C4-2B (cell line): ENCODE data around the gene ECHS1.

ENCODE experiments used
- H3K27ac ChIP-seq: fragments of 450-650 bp; 2 replicates; pipeline ENCODE4 v1.5.1; 2017
- ZFX ChIP-seq: fragments of 450-650 bp; IDR thresholded peaks from 2 replicates; pipeline ENCODE4 v1.6.1; 2017
- TF ChIP-seq, protein P1 (sequence below): fragments of 450-650 bp; conservative IDR thresholded peaks from 2 replicates; pipeline ENCODE4 v1.5.1; 2017; ENCODE audit warnings: mild to moderate bottlenecking

The ECHS1 gene

GRCh38 chr10:133403784-133404183 is 30.6 kb upstream of the ECHS1 start:
- TF ChIP-seq, protein P1, sequence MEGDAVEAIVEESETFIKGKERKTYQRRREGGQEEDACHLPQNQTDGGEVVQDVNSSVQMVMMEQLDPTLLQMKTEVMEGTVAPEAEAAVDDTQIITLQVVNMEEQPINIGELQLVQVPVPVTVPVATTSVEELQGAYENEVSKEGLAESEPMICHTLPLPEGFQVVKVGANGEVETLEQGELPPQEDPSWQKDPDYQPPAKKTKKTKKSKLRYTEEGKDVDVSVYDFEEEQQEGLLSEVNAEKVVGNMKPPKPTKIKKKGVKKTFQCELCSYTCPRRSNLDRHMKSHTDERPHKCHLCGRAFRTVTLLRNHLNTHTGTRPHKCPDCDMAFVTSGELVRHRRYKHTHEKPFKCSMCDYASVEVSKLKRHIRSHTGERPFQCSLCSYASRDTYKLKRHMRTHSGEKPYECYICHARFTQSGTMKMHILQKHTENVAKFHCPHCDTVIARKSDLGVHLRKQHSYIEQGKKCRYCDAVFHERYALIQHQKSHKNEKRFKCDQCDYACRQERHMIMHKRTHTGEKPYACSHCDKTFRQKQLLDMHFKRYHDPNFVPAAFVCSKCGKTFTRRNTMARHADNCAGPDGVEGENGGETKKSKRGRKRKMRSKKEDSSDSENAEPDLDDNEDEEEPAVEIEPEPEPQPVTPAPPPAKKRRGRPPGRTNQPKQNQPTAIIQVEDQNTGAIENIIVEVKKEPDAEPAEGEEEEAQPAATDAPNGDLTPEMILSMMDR: no peak
- TF ChIP-seq ZFX: no peak
- H3K27ac ChIP-seq: no peak overlapping the region

- no peak overlapping the region for H3K27ac ChIP-seq
- no peak for TF ChIP-seq ZFX
- TF ChIP-seq, protein P1: no peak
Observed at GRCh38 chr10:133403359-133403758, 30.2 kb upstream of the ECHS1 start.

- H3K27ac ChIP-seq: no peak overlapping the region
- TF ChIP-seq ZFX: no peak
- TF ChIP-seq, protein P1: no peak
Observed at GRCh38 chr10:133401981-133402725, 29.0 kb upstream of the ECHS1 start.

DNA sequence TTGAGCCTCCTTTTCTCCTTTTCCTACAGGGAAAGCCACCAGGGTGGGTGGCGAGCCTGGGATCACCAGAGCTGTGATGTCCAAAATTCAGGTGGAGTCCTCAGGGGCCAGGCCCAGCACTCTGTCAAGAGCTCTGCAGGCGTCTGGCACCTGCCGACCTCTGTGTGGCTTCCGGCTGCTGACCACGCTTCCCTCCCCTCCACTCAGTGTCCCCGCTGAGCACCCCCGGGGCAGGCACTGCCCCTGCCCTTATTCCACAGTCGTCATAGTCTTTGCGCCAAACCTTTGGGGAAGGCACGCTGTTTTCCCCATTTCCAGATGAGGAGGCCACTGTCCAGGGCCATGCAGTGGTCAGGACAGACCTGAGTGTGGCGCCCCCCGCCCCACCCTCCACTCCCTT is 28.3 kb upstream of the ECHS1 start:
- H3K27ac ChIP-seq: no peak overlapping the region
- TF ChIP-seq ZFX: no peak
- TF ChIP-seq, protein P1: no peak

- no peak overlapping the region for H3K27ac ChIP-seq
- no peak for TF ChIP-seq ZFX
- TF ChIP-seq, protein P1: no peak
Observed at GRCh38 chr10:133400624-133401424, 27.7 kb upstream of the ECHS1 start.

- no peak overlapping the region for H3K27ac ChIP-seq
- TF ChIP-seq ZFX: no peak
- TF ChIP-seq, protein P1: no peak
Observed at GRCh38 chr10:133399123-133399601, 26.0 kb upstream of the ECHS1 start.

DNA sequence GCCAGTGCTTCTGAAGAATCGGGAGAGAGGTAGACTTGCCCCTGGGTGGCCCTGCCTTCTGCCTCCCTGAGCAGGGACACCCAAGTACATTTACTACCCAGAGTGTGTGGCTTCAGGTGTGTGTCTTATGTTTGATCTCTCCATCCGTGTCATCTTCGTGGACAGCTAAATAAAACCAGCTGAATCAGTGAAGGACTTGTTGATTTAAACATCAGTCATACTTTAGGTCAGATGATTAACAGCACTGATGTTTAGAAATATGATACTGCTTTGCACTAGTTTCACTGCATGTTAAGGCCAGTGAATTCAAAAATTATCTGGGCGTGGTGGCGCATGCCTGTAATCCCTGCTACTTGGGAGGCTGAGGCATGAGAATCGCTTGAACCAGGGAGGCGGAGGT is 24.8 kb upstream of the ECHS1 start:
- no peak overlapping the region for H3K27ac ChIP-seq
- TF ChIP-seq ZFX: no peak
- TF ChIP-seq, protein P1: no peak
